HG02798 (cell line): ENCODE measurements around the gene JAGN1.

ENCODE experiments used
- ATAC-seq: cut with Tn5 transposase; IDR thresholded peaks from one replicate; pipeline ENCODE4 v1.9.1; 2021; ENCODE audit warnings: mild to moderate bottlenecking; ENCODE audit not compliant: unreplicated experiment, poor library complexity

Gene JAGN1

GRCh38 chr3:9942934-9943690 is 52.7 kb downstream of the JAGN1 start:
- ATAC-seq: no peak
